Liver (tissue), 9 donors: ENCODE results near the gene GBA2. TPM values are rescaled to one million over a fixed set of nuclear protein-coding genes. Genes with fewer than 3 reads are reported as not detected.
A peak's percentile ranks its signal among the peaks of the same experiment; 100 is the strongest.

Experiments used
- DNase-seq: peaks from one replicate; pipeline ENCODE4 v3.0.0-alpha.2; 2017; ENCODE audit warnings: low spot score
- H3K27ac ChIP-seq, 2 donors: one replicate each; pipeline ENCODE4 v1.7.0; 2013; ENCODE audit warnings: inconsistent platforms in 2 of 2, low read length in 2 of 2, control low read depth in 1 of 2, low read depth in 1 of 2, mild to moderate bottlenecking in 1 of 2
- H3K27me3 ChIP-seq, 4 donors: one replicate each; pipeline versions ENCODE4 v1.6.1 to v1.7.0; 2013; ENCODE audit warnings: low read length in 3 of 4, inconsistent platforms in 1 of 4, mild to moderate bottlenecking in 1 of 4, moderate library complexity in 1 of 4; ENCODE audit not compliant: control insufficient read depth in 4 of 4, insufficient read depth in 4 of 4
- H3K36me3 ChIP-seq, 4 donors: one replicate each; pipeline versions ENCODE4 v1.6.1 to v1.7.0; 2013; ENCODE audit warnings: low read length in 3 of 4, mild to moderate bottlenecking in 3 of 4, low read depth in 1 of 4, moderate library complexity in 1 of 4; ENCODE audit not compliant: control insufficient read depth in 4 of 4, insufficient read depth in 3 of 4
- H3K4me1 ChIP-seq, 4 donors: one replicate each; pipeline versions ENCODE4 v1.6.1 to v1.7.0; 2013; ENCODE audit warnings: low read length in 3 of 4, mild to moderate bottlenecking in 3 of 4, moderate library complexity in 1 of 4; ENCODE audit not compliant: control insufficient read depth in 4 of 4, insufficient read depth in 4 of 4
- H3K4me3 ChIP-seq, 3 donors: one replicate each; pipeline versions ENCODE4 v1.6.1 to v1.7.0; 2013; ENCODE audit warnings: low read length in 3 of 3, control low read depth in 1 of 3, low read depth in 1 of 3, mild to moderate bottlenecking in 1 of 3
- H3K9ac ChIP-seq, 2 donors: one replicate each; pipeline ENCODE4 v1.7.0; 2013; ENCODE audit warnings: low read length in 2 of 2, mild to moderate bottlenecking in 2 of 2, moderate library complexity in 2 of 2, control low read depth in 1 of 2, low read depth in 1 of 2
- H3K9me3 ChIP-seq, 4 donors: one replicate each; pipeline versions ENCODE4 v1.6.1 to v1.7.0; 2013; ENCODE audit warnings: low read length in 3 of 4; ENCODE audit not compliant: control insufficient read depth in 4 of 4
- EGR1 ChIP-seq, 2 donors: IDR thresholded peaks; 2 replicates each; pipeline ENCODE4 v1.6.1; 2016 to 2018; ENCODE audit warnings: antibody characterized with exemption in 2 of 2, low read depth in 2 of 2
- FOXA2 ChIP-seq: IDR thresholded peaks from 2 replicates; pipeline ENCODE4 v1.6.1; 2016; ENCODE audit warnings: antibody characterized with exemption
- GABPA ChIP-seq, 2 donors: IDR thresholded peaks in 1 of 2; conservative IDR thresholded peaks in 1 of 2; 2 replicates each; pipeline ENCODE4 v1.6.1; 2016; ENCODE audit warnings: antibody characterized with exemption in 2 of 2, mild to moderate bottlenecking in 1 of 2, moderate library complexity in 1 of 2
- HNF4G ChIP-seq: IDR thresholded peaks from 2 replicates; pipeline ENCODE4 v1.6.1; 2016; ENCODE audit warnings: antibody characterized with exemption
- JUND ChIP-seq, 2 donors: IDR thresholded peaks; 2 replicates each; pipeline ENCODE4 v1.6.1; 2016; ENCODE audit warnings: antibody characterized with exemption in 2 of 2
- NR2F2 ChIP-seq: IDR thresholded peaks from 2 replicates; pipeline ENCODE4 v1.6.1; 2016; ENCODE audit warnings: antibody characterized with exemption
- RAD21 ChIP-seq, 2 donors: IDR thresholded peaks; 2 replicates each; pipeline ENCODE4 v1.6.1; 2016; ENCODE audit warnings: antibody characterized with exemption in 2 of 2, mild to moderate bottlenecking in 2 of 2
- SP1 ChIP-seq: IDR thresholded peaks from 2 replicates; pipeline ENCODE4 v1.6.1; 2018; ENCODE audit warnings: antibody characterized with exemption, mild to moderate bottlenecking
- YY1 ChIP-seq: IDR thresholded peaks from 2 replicates; pipeline ENCODE4 v1.6.1; 2016; ENCODE audit warnings: antibody characterized with exemption, mild to moderate bottlenecking
- WGBS: extraction: QIAGEN DNeasy Blood & Tissue Kit; methylation state at CpG from one replicate; pipeline ENCODE4 v1.1.7; 2013; 5-methylcytosine and 5-hydroxymethylcytosine counted together
- polyA plus RNA-seq, 2 donors: library from polyadenylated mRNA; stranded (reverse) in 1 of 2; unstranded in 1 of 2; fragments of 200-250 nt in 1 of 2; fragments of >200 nt in 1 of 2; fragmentation: Nextera tagmentation in 1 of 2; extraction: Ambion mirVana in 1 of 2; gene quantifications; one replicate each; pipeline versions ENCODE4 v1.2.1 to v1.2.3, GENCODE V29; 2013 to 2015
- total RNA-seq, 2 donors: library from RNA; depleted of rRNA; stranded (reverse); fragments of >200 nt; gene quantifications; one replicate each; pipeline ENCODE4 v1.2.3, GENCODE V29; 2014
- TF ChIP-seq, protein P1 (sequence below): IDR thresholded peaks from 2 replicates; pipeline ENCODE4 v1.6.1; 2016; ENCODE audit warnings: antibody characterized with exemption
- TF ChIP-seq, protein P2 (sequence below): fragments of 150-350 bp; IDR thresholded peaks from 2 replicates; pipeline ENCODE4 v1.5.1; 2017; ENCODE audit warnings: improper control_type of control experiment, low read depth, low read length; ENCODE audit not compliant: missing input control
- TF ChIP-seq, protein P3 (sequence below): IDR thresholded peaks from 2 replicates; pipeline ENCODE4 v1.6.1; 2016; ENCODE audit warnings: antibody characterized with exemption, mild to moderate bottlenecking
- TF ChIP-seq, protein P4 (sequence below): IDR thresholded peaks from 2 replicates; pipeline ENCODE4 v1.6.1; 2016; ENCODE audit warnings: antibody characterized with exemption
- donor health status: healthy.
- donor health status: healthy.
- donor health status: healthy.
- donor health status: healthy.
- donor health status: healthy.

Gene GBA2
- total and polyA plus RNA-seq, 4 donors, result 24.1 to 65.3 (median 25.8) TPM

DNA sequence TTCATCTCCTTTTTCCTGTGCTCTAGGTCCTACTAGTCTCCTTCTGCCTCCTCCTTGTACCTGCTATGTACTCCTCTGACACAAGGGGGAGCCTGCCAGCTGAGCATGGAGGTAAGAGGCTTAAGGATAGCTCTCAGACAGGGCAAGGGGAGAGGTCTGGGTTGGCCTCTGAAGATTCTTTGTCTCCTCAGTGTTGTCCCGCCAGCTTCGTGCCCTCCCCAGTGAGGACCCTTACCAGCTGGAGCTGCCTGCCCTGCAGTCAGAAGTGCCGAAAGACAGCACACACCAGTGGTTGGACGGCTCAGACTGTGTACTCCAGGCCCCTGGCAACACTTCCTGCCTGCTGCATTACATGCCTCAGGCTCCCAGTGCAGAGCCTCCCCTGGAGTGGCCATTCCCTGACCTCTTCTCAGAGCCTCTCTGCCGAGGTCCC, 12.8 kb downstream of the GBA2 start:
- TF ChIP-seq, protein P1, sequence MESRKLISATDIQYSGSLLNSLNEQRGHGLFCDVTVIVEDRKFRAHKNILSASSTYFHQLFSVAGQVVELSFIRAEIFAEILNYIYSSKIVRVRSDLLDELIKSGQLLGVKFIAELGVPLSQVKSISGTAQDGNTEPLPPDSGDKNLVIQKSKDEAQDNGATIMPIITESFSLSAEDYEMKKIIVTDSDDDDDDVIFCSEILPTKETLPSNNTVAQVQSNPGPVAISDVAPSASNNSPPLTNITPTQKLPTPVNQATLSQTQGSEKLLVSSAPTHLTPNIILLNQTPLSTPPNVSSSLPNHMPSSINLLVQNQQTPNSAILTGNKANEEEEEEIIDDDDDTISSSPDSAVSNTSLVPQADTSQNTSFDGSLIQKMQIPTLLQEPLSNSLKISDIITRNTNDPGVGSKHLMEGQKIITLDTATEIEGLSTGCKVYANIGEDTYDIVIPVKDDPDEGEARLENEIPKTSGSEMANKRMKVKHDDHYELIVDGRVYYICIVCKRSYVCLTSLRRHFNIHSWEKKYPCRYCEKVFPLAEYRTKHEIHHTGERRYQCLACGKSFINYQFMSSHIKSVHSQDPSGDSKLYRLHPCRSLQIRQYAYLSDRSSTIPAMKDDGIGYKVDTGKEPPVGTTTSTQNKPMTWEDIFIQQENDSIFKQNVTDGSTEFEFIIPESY, result no peak
- no peak for TF ChIP-seq JUND (IDR thresholded peaks at IDR 0.05)
- peak; percentile 23 for TF ChIP-seq NR2F2
- TF ChIP-seq FOXA2, result no peak
- TF ChIP-seq, protein P2, sequence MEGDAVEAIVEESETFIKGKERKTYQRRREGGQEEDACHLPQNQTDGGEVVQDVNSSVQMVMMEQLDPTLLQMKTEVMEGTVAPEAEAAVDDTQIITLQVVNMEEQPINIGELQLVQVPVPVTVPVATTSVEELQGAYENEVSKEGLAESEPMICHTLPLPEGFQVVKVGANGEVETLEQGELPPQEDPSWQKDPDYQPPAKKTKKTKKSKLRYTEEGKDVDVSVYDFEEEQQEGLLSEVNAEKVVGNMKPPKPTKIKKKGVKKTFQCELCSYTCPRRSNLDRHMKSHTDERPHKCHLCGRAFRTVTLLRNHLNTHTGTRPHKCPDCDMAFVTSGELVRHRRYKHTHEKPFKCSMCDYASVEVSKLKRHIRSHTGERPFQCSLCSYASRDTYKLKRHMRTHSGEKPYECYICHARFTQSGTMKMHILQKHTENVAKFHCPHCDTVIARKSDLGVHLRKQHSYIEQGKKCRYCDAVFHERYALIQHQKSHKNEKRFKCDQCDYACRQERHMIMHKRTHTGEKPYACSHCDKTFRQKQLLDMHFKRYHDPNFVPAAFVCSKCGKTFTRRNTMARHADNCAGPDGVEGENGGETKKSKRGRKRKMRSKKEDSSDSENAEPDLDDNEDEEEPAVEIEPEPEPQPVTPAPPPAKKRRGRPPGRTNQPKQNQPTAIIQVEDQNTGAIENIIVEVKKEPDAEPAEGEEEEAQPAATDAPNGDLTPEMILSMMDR, result peak; percentile 60
- no peak for TF ChIP-seq YY1
- peak; percentile 77 to 87 for TF ChIP-seq RAD21 (IDR thresholded peaks at IDR 0.05)
- peak; percentile 68 for DNase-seq
- no peak overlapping the region for H3K9ac ChIP-seq
- 54% methylated on average over 5 of the region's 5 CpGs for WGBS
- no peaks in the 10 kb centered on the region for H3K9me3 ChIP-seq
- no peak overlapping the region for H3K4me3 ChIP-seq
- no peak overlapping the region for H3K27ac ChIP-seq
- H3K27me3 ChIP-seq, result no peaks in the 10 kb centered on the region
- H3K4me1 ChIP-seq, result peaks cover 2 to 22% (median 10%) of the 10 kb centered on the region in 4 donors
- H3K36me3 ChIP-seq, result peaks cover 20 to 58% (median 41%) of the 10 kb centered on the region in 4 donors

DNA sequence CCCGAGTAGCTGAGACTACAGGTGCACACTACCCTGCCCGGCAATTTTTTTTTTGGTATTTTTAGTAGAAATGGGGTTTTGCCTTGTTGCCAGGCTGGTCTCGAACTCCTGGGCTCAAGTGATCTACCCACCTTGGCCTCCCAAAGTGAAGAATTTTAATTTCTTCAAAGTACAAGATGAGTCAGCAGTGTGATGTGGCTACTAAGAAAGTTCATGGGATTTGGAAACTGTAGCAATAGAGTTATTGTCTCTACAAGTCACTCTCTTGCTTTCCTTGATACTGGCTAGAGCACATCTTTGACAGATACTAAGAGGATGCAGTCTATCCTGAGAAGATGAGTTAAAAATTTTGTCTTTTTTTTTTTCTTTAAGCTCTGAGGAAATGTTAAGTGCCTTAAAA, 14.9 kb downstream of the GBA2 start:
- Histone ChIP-seq H3K27ac (no peak overlapping the region), H3K9ac (no peak overlapping the region), H3K4me1 (peaks cover 11 to 44% (median 31%) of the 10 kb centered on the region in 4 donors), H3K36me3 (peaks cover 7 to 38% (median 29%) of the 10 kb centered on the region in 4 donors), H3K27me3 (no peaks in the 10 kb centered on the region), H3K9me3 (no peaks in the 10 kb centered on the region), H3K4me3 (no peak overlapping the region)
- TF ChIP-seq EGR1 (IDR thresholded peaks at IDR 0.05; ENCODE audit: low read depth in 2 of 2) (no peak), SP1 (no peak), JUND (IDR thresholded peaks at IDR 0.05) (no peak), YY1 (no peak), GABPA (IDR thresholded peaks at IDR 0.05 in 1 of 2, conservative IDR thresholded peaks at IDR 0.05 in 1 of 2) (no peak), HNF4G (no peak)
- TF ChIP-seq, protein P2, result no peak
- TF ChIP-seq, protein P3, sequence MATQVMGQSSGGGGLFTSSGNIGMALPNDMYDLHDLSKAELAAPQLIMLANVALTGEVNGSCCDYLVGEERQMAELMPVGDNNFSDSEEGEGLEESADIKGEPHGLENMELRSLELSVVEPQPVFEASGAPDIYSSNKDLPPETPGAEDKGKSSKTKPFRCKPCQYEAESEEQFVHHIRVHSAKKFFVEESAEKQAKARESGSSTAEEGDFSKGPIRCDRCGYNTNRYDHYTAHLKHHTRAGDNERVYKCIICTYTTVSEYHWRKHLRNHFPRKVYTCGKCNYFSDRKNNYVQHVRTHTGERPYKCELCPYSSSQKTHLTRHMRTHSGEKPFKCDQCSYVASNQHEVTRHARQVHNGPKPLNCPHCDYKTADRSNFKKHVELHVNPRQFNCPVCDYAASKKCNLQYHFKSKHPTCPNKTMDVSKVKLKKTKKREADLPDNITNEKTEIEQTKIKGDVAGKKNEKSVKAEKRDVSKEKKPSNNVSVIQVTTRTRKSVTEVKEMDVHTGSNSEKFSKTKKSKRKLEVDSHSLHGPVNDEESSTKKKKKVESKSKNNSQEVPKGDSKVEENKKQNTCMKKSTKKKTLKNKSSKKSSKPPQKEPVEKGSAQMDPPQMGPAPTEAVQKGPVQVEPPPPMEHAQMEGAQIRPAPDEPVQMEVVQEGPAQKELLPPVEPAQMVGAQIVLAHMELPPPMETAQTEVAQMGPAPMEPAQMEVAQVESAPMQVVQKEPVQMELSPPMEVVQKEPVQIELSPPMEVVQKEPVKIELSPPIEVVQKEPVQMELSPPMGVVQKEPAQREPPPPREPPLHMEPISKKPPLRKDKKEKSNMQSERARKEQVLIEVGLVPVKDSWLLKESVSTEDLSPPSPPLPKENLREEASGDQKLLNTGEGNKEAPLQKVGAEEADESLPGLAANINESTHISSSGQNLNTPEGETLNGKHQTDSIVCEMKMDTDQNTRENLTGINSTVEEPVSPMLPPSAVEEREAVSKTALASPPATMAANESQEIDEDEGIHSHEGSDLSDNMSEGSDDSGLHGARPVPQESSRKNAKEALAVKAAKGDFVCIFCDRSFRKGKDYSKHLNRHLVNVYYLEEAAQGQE, result no peak
- TF ChIP-seq, protein P4, sequence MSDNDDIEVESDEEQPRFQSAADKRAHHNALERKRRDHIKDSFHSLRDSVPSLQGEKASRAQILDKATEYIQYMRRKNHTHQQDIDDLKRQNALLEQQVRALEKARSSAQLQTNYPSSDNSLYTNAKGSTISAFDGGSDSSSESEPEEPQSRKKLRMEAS, result no peak
- no peak for DNase-seq
- WGBS, result 96% methylated on average over 3 of the region's 3 CpGs
